Fibroblast of pulmonary artery (primary cell): ENCODE data around the gene SORL1.
A peak's percentile ranks its signal among the peaks of the same experiment; 100 is the strongest.

ENCODE experiments used
- DNase-seq: peaks from one replicate; pipeline ENCODE4 v3.0.0-alpha.2; 2010; ENCODE audit warnings: low read depth
- H3K4me3 ChIP-seq: replicated peaks from 2 replicates; pipeline ENCODE4 v1.5.1; 2011; ENCODE audit warnings: low read depth, mild to moderate bottlenecking, control low read depth, low read length, moderate library complexity
- TF ChIP-seq, protein P1 (sequence below): IDR thresholded peaks from 2 replicates; pipeline ENCODE4 v1.5.1; 2011; ENCODE audit warnings: mild to moderate bottlenecking, control low read depth, low read length, inconsistent platforms; ENCODE audit errors: missing control alignments

Gene SORL1

DNA sequence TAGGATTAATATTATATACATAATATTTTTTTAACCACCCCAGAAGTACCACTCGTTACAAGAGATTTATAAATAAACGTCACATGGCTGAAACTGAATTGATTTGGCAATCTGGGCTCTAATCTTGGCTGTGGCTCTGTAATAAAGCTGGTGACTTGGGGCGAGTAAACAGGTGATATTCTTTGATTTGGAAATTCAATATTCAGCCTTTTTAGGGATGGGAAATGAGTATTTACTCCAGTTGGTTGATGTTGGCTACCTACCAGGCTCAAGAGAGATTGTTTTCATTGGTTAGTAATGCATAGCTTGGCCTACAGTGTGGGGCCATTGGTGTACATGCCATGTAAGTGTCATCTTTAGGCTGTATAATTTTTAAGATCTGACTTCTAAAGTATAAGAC, 118.3 kb downstream of the SORL1 start:
- H3K4me3 ChIP-seq: no peak overlapping the region
- TF ChIP-seq, protein P1, sequence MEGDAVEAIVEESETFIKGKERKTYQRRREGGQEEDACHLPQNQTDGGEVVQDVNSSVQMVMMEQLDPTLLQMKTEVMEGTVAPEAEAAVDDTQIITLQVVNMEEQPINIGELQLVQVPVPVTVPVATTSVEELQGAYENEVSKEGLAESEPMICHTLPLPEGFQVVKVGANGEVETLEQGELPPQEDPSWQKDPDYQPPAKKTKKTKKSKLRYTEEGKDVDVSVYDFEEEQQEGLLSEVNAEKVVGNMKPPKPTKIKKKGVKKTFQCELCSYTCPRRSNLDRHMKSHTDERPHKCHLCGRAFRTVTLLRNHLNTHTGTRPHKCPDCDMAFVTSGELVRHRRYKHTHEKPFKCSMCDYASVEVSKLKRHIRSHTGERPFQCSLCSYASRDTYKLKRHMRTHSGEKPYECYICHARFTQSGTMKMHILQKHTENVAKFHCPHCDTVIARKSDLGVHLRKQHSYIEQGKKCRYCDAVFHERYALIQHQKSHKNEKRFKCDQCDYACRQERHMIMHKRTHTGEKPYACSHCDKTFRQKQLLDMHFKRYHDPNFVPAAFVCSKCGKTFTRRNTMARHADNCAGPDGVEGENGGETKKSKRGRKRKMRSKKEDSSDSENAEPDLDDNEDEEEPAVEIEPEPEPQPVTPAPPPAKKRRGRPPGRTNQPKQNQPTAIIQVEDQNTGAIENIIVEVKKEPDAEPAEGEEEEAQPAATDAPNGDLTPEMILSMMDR: no peak
- no peak for DNase-seq

DNA sequence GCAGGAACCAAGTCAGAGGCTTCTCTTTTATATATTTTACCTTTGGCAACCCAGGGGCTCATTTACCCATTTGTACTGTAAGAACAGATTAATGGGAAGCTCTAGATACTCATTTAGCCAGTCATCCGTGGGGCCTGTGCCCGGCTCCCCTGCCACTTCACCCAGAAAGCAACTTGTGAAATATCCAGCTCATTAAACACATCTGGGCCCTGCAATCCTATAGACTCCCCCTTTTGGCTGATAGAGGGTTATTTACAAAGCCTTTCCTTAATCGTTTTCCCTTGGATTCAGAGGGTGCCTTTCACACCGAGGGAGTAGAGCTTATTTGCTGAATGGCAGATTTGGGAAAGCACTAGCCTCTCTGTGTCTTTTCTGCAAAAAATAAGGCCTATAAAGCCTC, 119.4 kb downstream of the SORL1 start:
- TF ChIP-seq, protein P1: no peak
- no peak for DNase-seq
- no peak overlapping the region for H3K4me3 ChIP-seq

DNA sequence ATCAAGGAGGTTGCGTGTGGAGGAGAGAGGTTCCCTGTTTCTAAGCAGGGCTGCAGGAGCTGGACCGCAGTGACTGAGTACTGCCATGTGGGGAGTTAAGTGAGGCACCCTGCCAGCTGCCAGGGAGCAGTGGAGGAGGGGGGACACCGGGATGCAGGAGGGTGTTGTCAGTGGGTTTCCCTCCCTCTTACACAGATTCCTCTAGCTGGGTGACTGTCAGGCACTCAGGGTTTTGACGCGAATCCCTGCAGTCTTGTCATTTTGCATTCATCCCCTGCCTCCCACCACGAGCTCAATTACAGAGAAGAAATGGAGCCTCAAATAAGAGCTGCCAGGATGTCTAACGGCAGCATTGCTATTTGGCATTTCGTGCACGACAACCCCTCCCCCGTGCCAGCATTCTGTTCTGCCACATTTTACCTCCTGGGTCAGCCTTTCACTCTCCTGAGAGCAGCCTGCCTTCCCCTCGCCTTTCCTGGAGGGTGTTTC, 120.5 kb downstream of the SORL1 start:
- TF ChIP-seq, protein P1: no peak
- H3K4me3 ChIP-seq: no peak overlapping the region
- DNase-seq: no peak

DNA sequence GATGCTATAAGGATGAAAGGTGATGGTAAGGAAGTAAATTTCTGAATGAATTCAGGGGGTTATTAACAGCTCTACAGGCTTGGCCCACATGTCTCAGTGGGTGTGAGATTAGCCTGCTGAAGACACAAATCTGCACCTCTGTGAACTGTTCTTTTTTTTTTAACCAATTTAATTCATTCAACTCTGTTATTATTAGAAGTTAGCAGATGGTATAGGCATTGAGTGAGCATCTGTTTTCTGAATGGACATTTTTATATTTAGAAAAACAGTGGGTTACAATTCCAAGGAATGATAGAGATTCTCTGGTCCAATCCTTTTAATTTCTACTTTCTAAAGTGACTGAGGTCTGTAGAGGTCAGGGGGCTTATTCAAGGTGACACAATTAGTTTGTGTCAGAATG, 122.7 kb downstream of the SORL1 start:
- no peak overlapping the region for H3K4me3 ChIP-seq
- no peak for DNase-seq
- TF ChIP-seq, protein P1: no peak

DNA sequence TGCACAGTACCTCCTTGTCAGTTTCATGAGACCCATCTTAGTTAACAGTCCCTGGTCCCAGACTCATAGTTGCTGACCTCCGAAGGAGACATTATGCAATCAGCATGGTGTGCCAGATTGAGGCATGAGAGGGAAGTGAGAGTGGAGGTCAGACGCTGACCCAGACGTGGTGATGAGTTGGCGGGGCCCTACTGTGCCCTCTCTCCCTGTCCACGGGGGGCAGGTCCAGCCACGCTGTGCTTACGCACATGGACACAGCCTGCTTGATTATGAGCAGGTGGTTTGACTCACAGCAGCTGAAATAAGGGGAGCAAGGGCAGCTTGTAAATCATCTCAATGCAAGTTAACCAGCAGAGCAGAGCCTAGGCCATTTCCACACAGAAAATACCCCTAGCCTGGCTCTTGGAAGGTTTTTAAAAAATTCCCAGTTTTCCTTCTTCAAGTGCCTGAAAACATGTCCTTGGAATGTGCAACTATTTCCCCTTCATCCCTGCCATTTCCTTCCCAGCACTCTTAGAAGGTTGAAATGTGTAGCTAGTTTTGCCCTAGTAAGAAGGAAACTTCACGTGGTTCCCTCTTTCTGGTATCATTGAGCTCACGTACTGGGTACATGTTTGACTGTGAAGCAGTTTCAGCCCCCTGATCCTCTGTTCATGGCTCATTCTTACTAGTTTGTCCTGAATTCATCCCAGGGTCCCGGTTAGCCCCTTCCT, 123.3 kb downstream of the SORL1 start:
- TF ChIP-seq, protein P1: no peak
- DNase-seq: peak; percentile 16
- no peak overlapping the region for H3K4me3 ChIP-seq

DNA sequence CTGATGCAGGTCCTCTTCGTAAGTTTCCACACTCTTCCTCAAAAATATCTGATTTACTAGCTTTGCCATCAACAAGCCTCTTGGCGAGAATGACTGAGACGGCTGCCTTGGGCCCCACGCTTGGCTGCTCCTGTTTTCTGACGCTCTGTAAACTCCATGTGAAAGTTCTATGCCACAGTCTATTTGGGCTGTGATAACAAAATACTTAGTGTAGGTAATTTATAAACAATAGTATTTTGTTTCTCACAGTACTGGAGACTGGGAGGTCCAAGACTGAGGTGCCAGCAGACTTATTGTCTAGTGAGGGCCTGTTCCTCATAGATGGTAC, 123.8 kb downstream of the SORL1 start:
- TF ChIP-seq, protein P1: no peak
- no peak overlapping the region for H3K4me3 ChIP-seq
- DNase-seq: no peak

DNA sequence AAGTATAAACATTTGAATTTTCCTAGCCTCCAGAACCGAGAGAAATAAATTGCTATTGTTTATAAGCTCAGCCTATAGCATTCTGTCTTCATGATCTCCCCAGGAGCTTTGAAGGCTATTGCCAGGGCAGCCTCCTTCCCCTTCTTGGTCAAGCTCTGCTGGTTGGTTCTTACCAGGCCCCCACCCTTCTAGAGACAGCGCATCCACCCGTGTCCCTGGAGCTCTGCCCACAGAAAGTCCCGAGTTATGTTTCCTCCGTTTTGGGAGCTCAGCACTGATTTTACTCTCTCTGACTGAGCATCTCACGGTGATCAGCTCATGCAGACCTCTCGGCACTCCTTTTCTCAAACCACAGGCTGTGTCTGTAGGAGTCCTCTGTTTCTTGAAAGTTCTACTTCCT, 124.4 kb downstream of the SORL1 start:
- TF ChIP-seq, protein P1: no peak
- DNase-seq: no peak
- no peak overlapping the region for H3K4me3 ChIP-seq
